PC-3 (cell line): ENCODE results near the gene KCNQ1. TPM values are rescaled to one million over a fixed set of nuclear protein-coding genes. Genes with fewer than 3 reads are reported as not detected.

ENCODE experiments used
- ATAC-seq: fragments of 200-7000 bp; cut with Tn5 transposase; 2 replicates; pipeline ENCODE4 v1.9.1; 2020; ENCODE audit warnings: mild to moderate bottlenecking, moderate library complexity
- BruUV-seq: library from RNA; stranded (reverse); fragments of 400-500 nt; replicated peaks from 2 replicates; lab custom pipeline; 2021; lab: Mats Ljungman, UMichigan
- CTCF ChIA-PET: fragments of 300-600 bp; sonication (Branson Sonifier 250); formaldehyde crosslinking; loops from one replicate; lab custom pipeline; 2022; ENCODE audit warnings: antibody characterized with exemption; lab: Charles Lee
- POLR2A ChIA-PET: fragments of 300-600 bp; sonication (Branson Sonifier 250); formaldehyde crosslinking; loops from one replicate; lab custom pipeline; 2022; ENCODE audit warnings: antibody characterized with exemption; ENCODE audit not compliant: unreplicated experiment; lab: Charles Lee
- DNase-seq: peaks from one replicate; pipeline ENCODE4 v3.0.0-alpha.2; 2015
- H2AFZ ChIP-seq: fragments of 300-600 bp; sonication (generic); 2 replicates; pipeline ENCODE4 v1.6.0; 2016; ENCODE audit warnings: antibody characterized with exemption, low read length
- H3F3A ChIP-seq: fragments of 300-600 bp; sonication (generic); one replicate; pipeline ENCODE4 v1.6.0; 2017; ENCODE audit warnings: antibody characterized with exemption, low read length, control low read depth, mild to moderate bottlenecking; ENCODE audit not compliant: unreplicated experiment
- H3K27ac ChIP-seq: fragments of 300-600 bp; sonication (generic); 2 replicates; pipeline ENCODE4 v1.5.1; 2016; ENCODE audit warnings: mild to moderate bottlenecking, low read length
- H3K27me3 ChIP-seq: fragments of 300-600 bp; sonication (generic); 2 replicates; pipeline ENCODE4 v1.6.1; 2016; ENCODE audit warnings: low read length, mixed read lengths
- H3K36me3 ChIP-seq: fragments of 300-600 bp; sonication (generic); 2 replicates; pipeline ENCODE4 v1.6.1; 2016; ENCODE audit warnings: low read depth, mixed run types, low read length, mixed read lengths
- H3K4me1 ChIP-seq: fragments of 300-600 bp; sonication (generic); 2 replicates; pipeline ENCODE4 v1.5.1; 2016; ENCODE audit warnings: low read length; ENCODE audit not compliant: insufficient read depth
- H3K4me2 ChIP-seq: fragments of 300-600 bp; sonication (generic); 2 replicates; pipeline ENCODE4 v1.6.0; 2016; ENCODE audit warnings: low read length
- H3K4me3 ChIP-seq: fragments of 300-600 bp; sonication (generic); 2 replicates; pipeline ENCODE4 v1.5.1; 2016; ENCODE audit warnings: mild to moderate bottlenecking, low read length, mixed read lengths
- H3K79me2 ChIP-seq: fragments of 300-600 bp; sonication (generic); 2 replicates; pipeline ENCODE4 v1.6.1; 2017; ENCODE audit warnings: low read length, mixed read lengths
- H3K9ac ChIP-seq: fragments of 300-600 bp; sonication (generic); 2 replicates; pipeline ENCODE4 v1.6.0; 2016; ENCODE audit warnings: mild to moderate bottlenecking, low read length
- H3K9me2 ChIP-seq: fragments of 300-600 bp; sonication (generic); replicated peaks from 2 replicates; pipeline ENCODE4 v1.6.1; 2016; ENCODE audit warnings: mixed run types, low read length, mixed read lengths
- H3K9me3 ChIP-seq: fragments of 300-600 bp; sonication (generic); 2 replicates; pipeline ENCODE4 v1.6.1; 2016; ENCODE audit warnings: low read length, mixed read lengths
- H4K20me1 ChIP-seq: fragments of 300-600 bp; sonication (generic); 2 replicates; pipeline ENCODE4 v1.6.1; 2016; ENCODE audit warnings: low read length, mixed read lengths
- EZH2 ChIP-seq: fragments of 300-600 bp; sonication (generic); IDR thresholded peaks from one replicate; pipeline ENCODE4 v1.6.1; 2017; ENCODE audit warnings: antibody characterized with exemption, mild to moderate bottlenecking, low read length; ENCODE audit not compliant: unreplicated experiment
- EZH2phosphoT487 ChIP-seq: fragments of 300-600 bp; sonication (generic); IDR thresholded peaks from 2 replicates; pipeline ENCODE4 v1.6.1; 2018; ENCODE audit warnings: mild to moderate bottlenecking, antibody characterized with exemption, low read length, borderline replicate concordance
- intact Hi-C: fragments of 100-400 bp; cut with micrococcal nuclease; formaldehyde crosslinking; loops from 2 replicates; pipeline ENCODE4 v1.9.0; 2023
- total RNA-seq: library from RNA; depleted of rRNA; stranded (reverse); fragments of >200 nt; gene quantifications from 2 replicates; pipeline ENCODE4 v1.2.3, GENCODE V29; 2014
- TF ChIP-seq, protein P1 (sequence below): fragments of 300-600 bp; sonication (generic); conservative IDR thresholded peaks from 2 replicates; pipeline ENCODE4 v1.5.1; 2017; ENCODE audit warnings: antibody characterized with exemption, low read depth, mild to moderate bottlenecking, low read length

KCNQ1 gene
- total RNA-seq, 1 experiment from 2014 or later = 0.40 TPM

DNA sequence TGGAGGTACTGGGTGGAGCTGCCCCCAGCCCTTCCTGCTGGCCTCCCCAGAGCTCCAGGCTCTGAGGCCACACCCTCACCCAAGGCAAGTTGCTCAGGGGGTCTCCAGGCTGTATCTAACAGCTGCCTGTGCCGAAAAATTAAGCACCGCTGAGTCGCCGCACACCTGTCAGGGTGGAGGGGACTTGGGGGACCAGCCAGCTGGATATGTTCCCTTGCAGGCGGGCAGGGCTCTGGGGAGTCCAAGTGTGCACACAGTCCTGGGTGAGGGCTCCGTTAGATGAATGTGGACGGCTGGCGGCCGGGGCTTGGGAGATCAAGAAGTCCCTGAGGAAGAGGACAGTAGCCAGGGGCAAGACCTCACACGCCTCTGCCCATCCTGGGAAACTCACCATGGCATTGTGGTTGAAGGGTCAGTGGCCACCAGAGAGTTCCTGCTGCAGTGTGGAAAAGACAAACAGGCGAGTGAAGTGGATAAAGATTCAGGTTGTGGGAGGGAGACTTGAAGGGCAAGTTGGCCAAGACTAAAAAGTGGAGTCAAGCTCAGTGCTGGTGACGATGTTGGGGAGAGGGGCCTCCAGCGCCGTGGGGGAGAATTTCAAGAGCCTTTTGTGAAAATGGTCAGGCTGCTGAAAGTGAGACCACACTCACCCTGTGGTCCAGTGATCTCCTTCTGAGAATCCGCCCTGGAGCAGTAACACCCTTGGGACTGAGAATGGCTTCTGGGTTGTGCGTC, 371.1 kb downstream of the KCNQ1 start:
- Histone ChIP-seq H3K9ac (no peak overlapping the region), H3K4me2 (no peak overlapping the region), H3K9me2 (no peaks in the 10 kb centered on the region), H3F3A (no peaks in the 10 kb centered on the region), H3K4me1 (no peaks in the 10 kb centered on the region), H3K4me3 (no peak overlapping the region), H3K79me2 (no peaks in the 10 kb centered on the region), H3K27ac (no peak overlapping the region), H4K20me1 (no peaks in the 10 kb centered on the region), H3K9me3 (0 out of 2 replicates have a peak, but pooled peaks cover 5% of the 10 kb centered on the region), H2AFZ (no peak overlapping the region), H3K27me3 (no peaks in the 10 kb centered on the region), H3K36me3 (no peaks in the 10 kb centered on the region)
- no peak for ATAC-seq
- TF ChIP-seq EZH2phosphoT487 (no peak), EZH2 (no peak)
- TF ChIP-seq, protein P1, sequence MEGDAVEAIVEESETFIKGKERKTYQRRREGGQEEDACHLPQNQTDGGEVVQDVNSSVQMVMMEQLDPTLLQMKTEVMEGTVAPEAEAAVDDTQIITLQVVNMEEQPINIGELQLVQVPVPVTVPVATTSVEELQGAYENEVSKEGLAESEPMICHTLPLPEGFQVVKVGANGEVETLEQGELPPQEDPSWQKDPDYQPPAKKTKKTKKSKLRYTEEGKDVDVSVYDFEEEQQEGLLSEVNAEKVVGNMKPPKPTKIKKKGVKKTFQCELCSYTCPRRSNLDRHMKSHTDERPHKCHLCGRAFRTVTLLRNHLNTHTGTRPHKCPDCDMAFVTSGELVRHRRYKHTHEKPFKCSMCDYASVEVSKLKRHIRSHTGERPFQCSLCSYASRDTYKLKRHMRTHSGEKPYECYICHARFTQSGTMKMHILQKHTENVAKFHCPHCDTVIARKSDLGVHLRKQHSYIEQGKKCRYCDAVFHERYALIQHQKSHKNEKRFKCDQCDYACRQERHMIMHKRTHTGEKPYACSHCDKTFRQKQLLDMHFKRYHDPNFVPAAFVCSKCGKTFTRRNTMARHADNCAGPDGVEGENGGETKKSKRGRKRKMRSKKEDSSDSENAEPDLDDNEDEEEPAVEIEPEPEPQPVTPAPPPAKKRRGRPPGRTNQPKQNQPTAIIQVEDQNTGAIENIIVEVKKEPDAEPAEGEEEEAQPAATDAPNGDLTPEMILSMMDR = no peak
- intact Hi-C loops = no loop called here
- CTCF ChIA-PET = no interaction called here
- POLR2A ChIA-PET = no interaction called here
- BruUV-seq = no TSS peak
- no peak for DNase-seq

DNA sequence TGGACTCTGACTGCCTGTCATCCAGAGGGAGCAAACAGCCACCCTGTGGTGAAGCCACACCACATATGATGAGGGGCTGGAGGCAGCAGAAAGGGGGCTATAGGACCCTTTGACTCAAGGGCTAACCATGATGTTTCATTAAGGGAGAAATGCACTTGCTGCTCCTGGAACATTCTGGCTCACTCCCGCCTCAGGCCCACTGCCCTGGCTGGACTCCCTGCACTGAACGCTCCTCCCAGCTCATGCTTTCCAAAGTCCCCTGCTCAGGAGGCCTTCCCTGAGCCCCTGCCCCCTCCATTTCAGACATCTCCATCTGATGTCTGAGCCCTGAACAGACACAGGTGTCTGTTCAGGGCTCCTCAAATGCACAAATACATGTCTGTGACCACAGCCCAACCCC, 371.7 kb downstream of the KCNQ1 start:
- no peak for ATAC-seq
- Histone ChIP-seq H3K4me2 (no peak overlapping the region), H3K9me2 (no peaks in the 10 kb centered on the region), H3K4me1 (no peaks in the 10 kb centered on the region), H3K9ac (no peak overlapping the region), H3K79me2 (no peaks in the 10 kb centered on the region), H3F3A (no peaks in the 10 kb centered on the region), H3K4me3 (no peak overlapping the region), H2AFZ (no peak overlapping the region), H4K20me1 (no peaks in the 10 kb centered on the region), H3K27me3 (no peaks in the 10 kb centered on the region), H3K9me3 (0 out of 2 replicates have a peak, but pooled peaks cover 5% of the 10 kb centered on the region), H3K27ac (no peak overlapping the region), H3K36me3 (no peaks in the 10 kb centered on the region)
- ChIA-PET CTCF (no interaction called here), POLR2A (no interaction called here)
- TF ChIP-seq EZH2 (no peak), EZH2phosphoT487 (no peak)
- TF ChIP-seq, protein P1 = no peak
- intact Hi-C loops = no loop called here
- no TSS peak for BruUV-seq
- no peak for DNase-seq

DNA sequence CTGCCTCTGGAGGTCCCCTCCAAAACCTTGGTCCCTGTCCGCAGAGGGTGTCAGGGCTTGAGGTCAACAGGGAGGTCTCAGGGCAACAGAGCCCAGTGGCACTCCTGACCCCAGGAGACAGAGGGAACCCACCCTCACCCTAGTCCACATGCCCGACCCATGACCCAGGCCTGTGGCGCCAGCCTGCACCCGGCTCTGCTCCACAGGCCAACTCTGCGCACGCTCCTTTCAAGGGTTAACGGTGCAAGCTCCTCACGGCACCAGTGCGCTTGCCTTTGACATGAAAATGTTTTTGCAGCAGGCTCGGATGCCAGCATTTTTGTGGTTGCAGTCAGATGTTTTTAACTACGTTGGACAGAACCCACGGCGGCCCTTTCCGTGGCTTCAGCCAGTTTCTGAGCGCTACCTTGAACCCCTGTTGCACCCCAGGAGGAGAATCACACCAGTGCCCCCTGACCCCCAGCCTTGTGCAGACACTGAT, 372.2 kb downstream of the KCNQ1 start:
- intact Hi-C loops = no loop called here
- no peak for ATAC-seq

More for the DNA sequence above, 372.2 kb downstream of the KCNQ1 start:
- Histone ChIP-seq H3K27ac (no peak overlapping the region), H3K79me2 (no peaks in the 10 kb centered on the region), H3K4me1 (no peaks in the 10 kb centered on the region), H4K20me1 (no peaks in the 10 kb centered on the region), H2AFZ (no peak overlapping the region), H3K4me3 (no peak overlapping the region), H3F3A (no peaks in the 10 kb centered on the region), H3K36me3 (no peaks in the 10 kb centered on the region), H3K9ac (no peak overlapping the region), H3K4me2 (no peak overlapping the region), H3K9me3 (0 out of 2 replicates have a peak, but pooled peaks cover 5% of the 10 kb centered on the region), H3K27me3 (no peaks in the 10 kb centered on the region), H3K9me2 (no peaks in the 10 kb centered on the region)
- DNase-seq = no peak
- CTCF ChIA-PET = no interaction called here
- TF ChIP-seq, protein P1 = no peak
- no peak for TF ChIP-seq EZH2phosphoT487
- BruUV-seq = no TSS peak
- POLR2A ChIA-PET = no interaction called here
